Measurements from ENCODE around the gene PPM1E.

PPM1E gene

DNA sequence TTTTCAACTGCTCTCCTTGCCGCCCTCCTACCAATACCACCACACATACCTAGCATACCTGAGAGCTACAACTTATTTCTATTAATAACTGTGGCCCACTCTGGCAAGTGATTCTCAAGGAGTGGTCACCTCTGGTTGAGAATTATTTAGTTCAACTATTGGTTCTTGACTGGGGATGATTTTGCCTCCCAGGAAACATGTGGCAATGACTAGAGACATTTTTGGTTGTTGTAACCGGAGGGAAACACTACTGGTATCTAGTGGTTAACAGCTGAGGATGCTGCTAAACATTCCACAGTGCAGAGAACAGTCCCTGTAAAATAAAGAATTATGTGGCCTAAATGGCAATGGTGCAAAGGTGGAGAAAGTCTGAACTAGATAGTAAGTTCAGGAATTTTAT, 254.4 kb downstream of the PPM1E start:
- peaks cover 11 to 28% of the 10 kb centered on the region in 2 donors for H3K36me3 Mint-ChIP-seq
- ATAC-seq (replicated peaks) (no peak), DNase-seq (no peak)
- H3K9me3 Mint-ChIP-seq, result no peaks in the 10 kb centered on the region
- H3K27ac Mint-ChIP-seq, result no peak overlapping the region
- no peak overlapping the region for H3K4me3 Mint-ChIP-seq
- H3K4me1 Mint-ChIP-seq, result no peaks in the 10 kb centered on the region
- no peaks in the 10 kb centered on the region for H3K27me3 Mint-ChIP-seq

DNA sequence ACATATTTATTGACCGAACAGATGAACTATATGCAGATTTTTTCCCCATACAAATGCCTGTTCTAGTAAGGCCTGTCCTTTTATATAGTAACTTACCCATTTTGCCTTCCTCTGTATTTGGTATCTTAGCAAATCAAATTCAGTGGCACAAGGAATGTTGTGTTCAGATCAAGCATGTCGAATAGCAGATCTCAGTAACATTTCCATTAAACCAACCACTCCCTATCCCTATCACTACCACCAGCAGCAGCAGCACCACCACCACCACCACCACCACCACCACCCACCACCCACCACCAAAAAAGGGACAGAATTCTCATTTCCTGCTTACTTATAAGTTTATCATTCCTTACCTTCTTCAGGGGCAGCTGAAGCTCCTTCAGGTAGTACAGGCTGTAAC, 256.3 kb downstream of the PPM1E start:
- DNase-seq (no peak), ATAC-seq (replicated peaks) (no peak)
- peaks cover 13 to 34% of the 10 kb centered on the region in 2 donors for H3K36me3 Mint-ChIP-seq
- no peaks in the 10 kb centered on the region for H3K27me3 Mint-ChIP-seq
- H3K4me3 Mint-ChIP-seq, result no peak overlapping the region
- no peaks in the 10 kb centered on the region for H3K9me3 Mint-ChIP-seq
- no peaks in the 10 kb centered on the region for H3K4me1 Mint-ChIP-seq
- H3K27ac Mint-ChIP-seq, result no peak overlapping the region

DNA sequence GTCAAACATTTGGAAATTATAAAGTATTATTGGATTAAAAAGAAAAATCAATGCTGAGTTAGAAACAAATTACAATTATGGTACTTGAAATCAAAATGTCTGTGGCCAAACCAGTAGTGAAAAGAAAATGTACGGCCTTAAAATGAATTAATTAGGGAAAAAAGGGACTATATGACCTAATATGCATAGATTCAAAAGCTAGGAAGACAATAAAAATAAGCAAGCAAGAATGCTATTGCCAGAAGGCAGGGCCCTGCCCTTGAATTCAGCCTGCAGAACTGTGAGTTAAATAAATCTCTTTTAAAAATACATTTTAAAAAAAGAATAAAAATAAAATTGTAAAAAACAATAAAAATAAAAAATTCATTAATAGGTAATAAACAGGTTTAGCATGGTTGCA, 262.4 kb downstream of the PPM1E start:
- peaks cover 25 to 49% of the 10 kb centered on the region in 2 donors for H3K36me3 Mint-ChIP-seq
- ATAC-seq (replicated peaks), result no peak
- H3K4me1 Mint-ChIP-seq, result no peaks in the 10 kb centered on the region
- no peaks in the 10 kb centered on the region for H3K27me3 Mint-ChIP-seq
- H3K4me3 Mint-ChIP-seq, result no peak overlapping the region
- DNase-seq, result no peak
- H3K9me3 Mint-ChIP-seq, result peaks cover 0 to 2% of the 10 kb centered on the region in 2 donors
- H3K27ac Mint-ChIP-seq, result no peak overlapping the region

DNA sequence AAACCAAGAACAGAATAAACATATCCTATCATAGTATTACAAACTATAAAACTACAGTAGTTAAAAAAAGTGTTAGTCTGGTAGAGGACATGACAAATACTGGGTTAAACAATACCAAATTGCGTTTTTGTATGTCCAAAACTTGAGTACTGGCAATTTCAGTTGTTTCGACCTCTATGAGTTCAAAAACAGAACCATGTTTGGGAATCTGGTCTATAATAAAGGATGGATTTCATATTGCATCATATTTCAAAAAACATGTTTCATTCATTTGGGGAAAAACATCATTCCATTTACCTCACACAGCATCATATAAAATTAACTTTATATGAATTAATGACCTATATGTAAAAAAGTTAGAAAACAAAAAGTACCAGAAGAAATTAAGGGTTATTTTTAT, 269.3 kb downstream of the PPM1E start:
- Mint-ChIP-seq H3K27ac (no peak overlapping the region), H3K36me3 (peaks cover 27 to 38% of the 10 kb centered on the region in 2 donors), H3K27me3 (no peaks in the 10 kb centered on the region), H3K9me3 (no peaks in the 10 kb centered on the region), H3K4me1 (peaks cover 12 to 22% of the 10 kb centered on the region in 2 donors), H3K4me3 (no peak overlapping the region)
- ATAC-seq (replicated peaks) (no peak), DNase-seq (no peak)

DNA sequence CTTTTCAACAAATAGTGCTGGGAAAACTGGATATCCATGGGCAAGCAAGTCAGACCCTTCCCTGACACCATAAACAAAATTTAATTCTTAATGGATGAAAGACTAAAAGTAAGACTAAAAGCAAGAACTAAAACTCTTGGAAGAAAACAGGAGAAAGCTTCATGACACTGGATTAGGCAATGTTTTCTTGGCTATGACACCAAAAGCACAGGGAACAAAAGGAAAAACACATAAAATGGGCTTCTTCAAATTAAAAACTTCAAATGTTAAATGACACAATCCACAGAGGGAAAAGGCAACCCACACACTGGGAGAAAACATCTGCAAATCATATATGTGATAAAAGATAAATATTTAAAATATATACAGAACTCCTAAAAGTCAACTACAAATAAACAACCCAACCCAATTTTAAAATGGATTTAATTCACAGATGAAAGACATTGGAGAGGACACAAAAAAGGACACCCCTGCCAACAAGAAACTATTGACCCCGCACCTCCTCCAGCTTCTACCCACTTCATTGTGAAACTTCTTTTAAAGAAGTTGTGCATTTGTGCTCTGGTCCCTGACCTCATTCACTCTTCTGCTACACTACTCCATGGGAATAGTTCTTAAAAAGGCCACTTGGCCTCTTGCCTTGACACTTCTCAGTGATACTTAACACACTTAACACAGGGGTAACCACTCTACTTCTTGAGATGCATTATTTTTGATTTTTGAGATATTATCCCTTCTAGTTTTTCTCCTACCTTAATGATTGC, 270.7 kb downstream of the PPM1E start:
- H3K27me3 Mint-ChIP-seq, result no peaks in the 10 kb centered on the region

DNA sequence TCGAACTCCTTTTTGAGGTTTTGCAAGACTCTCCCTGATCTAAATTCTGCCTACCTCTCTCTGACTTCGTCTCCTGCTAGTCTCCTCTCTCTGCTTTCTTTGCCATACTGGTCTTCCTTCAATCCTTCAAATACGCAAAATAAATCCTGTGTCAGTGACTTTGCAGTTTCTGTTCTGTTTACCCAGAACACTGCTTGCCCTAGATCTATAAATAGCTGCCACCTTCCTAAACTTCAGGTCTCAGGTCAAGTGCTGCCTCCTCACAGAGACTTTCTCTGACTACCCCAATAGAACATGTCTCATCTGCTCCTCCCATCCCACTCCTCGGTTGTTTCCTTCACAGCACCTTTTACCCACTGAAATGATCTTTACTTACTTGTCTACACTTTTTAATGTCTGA, 272.1 kb downstream of the PPM1E start:
- peaks cover 12 to 22% of the 10 kb centered on the region in 2 donors for H3K4me1 Mint-ChIP-seq
- DNase-seq, result no peak
- peak in 1 of 2 donors; percentile 39 for ATAC-seq (replicated peaks)
- H3K36me3 Mint-ChIP-seq, result peaks cover 18 to 29% of the 10 kb centered on the region in 2 donors
- peak overlapping the region; percentile 0 to 13 for H3K4me3 Mint-ChIP-seq
- peak overlapping the region; percentile 27 for H3K27ac Mint-ChIP-seq
- H3K9me3 Mint-ChIP-seq, result no peaks in the 10 kb centered on the region
- H3K27me3 Mint-ChIP-seq, result no peaks in the 10 kb centered on the region

More for the DNA sequence above, 270.7 kb downstream of the PPM1E start:
- Mint-ChIP-seq H3K4me1 (peaks cover 12 to 22% of the 10 kb centered on the region in 2 donors), H3K9me3 (no peaks in the 10 kb centered on the region), H3K4me3 (no peak overlapping the region), H3K36me3 (peaks cover 20 to 30% of the 10 kb centered on the region in 2 donors), H3K27ac (peak overlapping the region; percentile 14)
- ATAC-seq (replicated peaks) (peak; percentile 73), DNase-seq (no peak)

DNA sequence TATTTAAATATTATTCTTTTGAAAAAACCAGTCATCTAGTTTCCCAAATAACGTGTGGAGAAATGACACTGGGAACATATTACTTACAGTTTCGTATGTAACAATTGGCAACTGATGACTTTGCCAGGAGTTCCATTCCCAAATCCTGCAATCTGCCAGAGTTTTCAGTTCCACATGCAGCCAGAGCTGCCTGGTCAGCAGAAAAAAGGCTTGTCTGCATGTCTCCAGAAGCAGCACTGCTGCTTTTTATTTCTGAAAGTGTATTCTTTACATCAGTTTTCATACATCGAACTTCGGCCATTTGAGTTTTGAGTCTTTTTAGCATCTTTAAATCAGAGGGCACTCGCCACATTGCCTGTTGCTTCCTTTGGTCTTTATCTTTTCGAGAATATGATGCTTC, 272.7 kb downstream of the PPM1E start:
- ATAC-seq (replicated peaks) (no peak), DNase-seq (no peak)
- peaks cover 18 to 31% of the 10 kb centered on the region in 2 donors for H3K36me3 Mint-ChIP-seq
- H3K9me3 Mint-ChIP-seq, result no peaks in the 10 kb centered on the region
- H3K4me1 Mint-ChIP-seq, result peaks cover 12 to 22% of the 10 kb centered on the region in 2 donors
- H3K27ac Mint-ChIP-seq, result no peak overlapping the region
- H3K27me3 Mint-ChIP-seq, result no peaks in the 10 kb centered on the region
- H3K4me3 Mint-ChIP-seq, result no peak overlapping the region

DNA sequence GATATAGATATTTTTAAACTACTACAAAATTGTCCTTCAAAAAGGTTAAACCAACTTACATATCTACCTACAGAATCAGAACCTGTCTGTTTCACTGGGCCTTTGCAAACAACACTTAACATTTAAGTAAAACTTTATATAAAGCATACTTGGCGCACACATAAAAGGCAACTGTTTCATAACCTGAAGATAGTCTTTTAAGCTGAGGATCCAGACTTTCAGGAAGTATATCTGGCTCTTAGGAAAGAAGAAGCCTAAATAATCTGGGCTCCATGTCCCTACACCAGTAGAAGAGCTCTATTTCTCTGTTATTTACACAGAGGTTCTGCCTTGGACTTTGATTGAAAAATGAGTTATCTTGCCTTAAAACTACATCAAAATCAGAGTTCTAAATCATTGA, 275.2 kb downstream of the PPM1E start:
- no peaks in the 10 kb centered on the region for H3K27me3 Mint-ChIP-seq
- DNase-seq (no peak), ATAC-seq (replicated peaks) (no peak)
- no peak overlapping the region for H3K27ac Mint-ChIP-seq
- H3K9me3 Mint-ChIP-seq, result no peaks in the 10 kb centered on the region
- H3K36me3 Mint-ChIP-seq, result peaks cover 19 to 37% of the 10 kb centered on the region in 2 donors
- H3K4me1 Mint-ChIP-seq, result peaks cover 12 to 22% of the 10 kb centered on the region in 2 donors
- H3K4me3 Mint-ChIP-seq, result no peak overlapping the region
